G401 (cell line): ENCODE data around the gene ALDH7A1. TPM values are rescaled to one million over a fixed set of nuclear protein-coding genes. Genes with fewer than 3 reads are reported as not detected.
"Not testable (repeated sequence)": the region's sequence is repeated elsewhere in the genome, so short reads cannot be mapped to it uniquely, and the experiment has no call there.

Experiments used
- DNase-seq: peaks from one replicate; pipeline ENCODE4 v3.0.0-alpha.2; 2015; ENCODE audit warnings: low spot score
- in situ Hi-C: cut with HindIII; loops from 2 replicates; pipeline ENCODE4 v1.10.0; 2016; ENCODE audit warnings: low sequenced_read_pairs, mixed read lengths
- total RNA-seq: library from RNA; depleted of rRNA; stranded (reverse); fragments of >200 nt; shearing (Covaris generic); gene quantifications from 2 replicates; pipeline ENCODE4 v1.2.3, GENCODE V29; 2014

The ALDH7A1 gene
- total RNA-seq, 1 experiment from 2014 or later, result 146 TPM

GRCh38 chr5:126542441-126542840 lies 52.6 kb downstream of the ALDH7A1 start:
- DNase-seq, result no peak
- in situ Hi-C loops, result loop anchor here (25.0 kb wide), 1 partner anchor 180 kb away; no protein-coding TSS in a partner anchor

GRCh38 chr5:126540631-126541030 lies 54.4 kb downstream of the ALDH7A1 start:
- DNase-seq, result no peak
- in situ Hi-C loops, result loop anchor here (25.0 kb wide), 1 partner anchor 178 kb away; no protein-coding TSS in a partner anchor

- in situ Hi-C loops, result loop anchor here (25.0 kb wide), 1 partner anchor 176 kb away; no protein-coding TSS in a partner anchor
- DNase-seq, result no peak
Measured at GRCh38 chr5:126538579-126538978, 56.4 kb downstream of the ALDH7A1 start.

GRCh38 chr5:126536874-126537273 lies 58.1 kb downstream of the ALDH7A1 start:
- in situ Hi-C loops, result loop anchor here (25.0 kb wide), 1 partner anchor 175 kb away; no protein-coding TSS in a partner anchor
- DNase-seq, result no peak

- in situ Hi-C loops, result loop anchor here (25.0 kb wide), 1 partner anchor 174 kb away; no protein-coding TSS in a partner anchor
Measured at GRCh38 chr5:126535856-126536545, 59.0 kb downstream of the ALDH7A1 start.

GRCh38 chr5:126534553-126534952 lies 60.5 kb downstream of the ALDH7A1 start:
- no peak for DNase-seq
- in situ Hi-C loops, result loop anchor here (25.0 kb wide), 1 partner anchor 172 kb away; no protein-coding TSS in a partner anchor

More at GRCh38 chr5:126535856-126536545, 59.0 kb downstream of the ALDH7A1 start:
- DNase-seq, result no peak

- peak; percentile 36 for DNase-seq
- in situ Hi-C loops, result loop anchor here (25.0 kb wide), 1 partner anchor 169 kb away; no protein-coding TSS in a partner anchor
Measured at GRCh38 chr5:126531543-126532120, 63.4 kb downstream of the ALDH7A1 start.

GRCh38 chr5:126527892-126528291 lies 67.1 kb downstream of the ALDH7A1 start:
- in situ Hi-C loops, result loop anchor here (25.0 kb wide), 1 partner anchor 166 kb away; no protein-coding TSS in a partner anchor
- DNase-seq, result no peak

GRCh38 chr5:126527158-126527557 lies 67.9 kb downstream of the ALDH7A1 start:
- in situ Hi-C loops, result loop anchor here (25.0 kb wide), 1 partner anchor 165 kb away; no protein-coding TSS in a partner anchor
- DNase-seq, result no peak

GRCh38 chr5:126526493-126526892 lies 68.5 kb downstream of the ALDH7A1 start:
- no peak for DNase-seq
- in situ Hi-C loops, result loop anchor here (25.0 kb wide), 1 partner anchor 164 kb away; no protein-coding TSS in a partner anchor

GRCh38 chr5:126525630-126526245 lies 69.3 kb downstream of the ALDH7A1 start:
- no peak for DNase-seq
- in situ Hi-C loops, result loop anchor here (25.0 kb wide), 1 partner anchor 163 kb away; no protein-coding TSS in a partner anchor

- in situ Hi-C loops, result no loop called here
- DNase-seq, result no peak
Measured at GRCh38 chr5:126523818-126524510, 71.1 kb downstream of the ALDH7A1 start.

GRCh38 chr5:126521130-126521529 lies 73.9 kb downstream of the ALDH7A1 start:
- DNase-seq, result no peak
- in situ Hi-C loops, result no loop called here

- DNase-seq, result no peak
- in situ Hi-C loops, result no loop called here
Measured at GRCh38 chr5:126520593-126520953, 74.4 kb downstream of the ALDH7A1 start.

GRCh38 chr5:126519637-126520592 lies 75.1 kb downstream of the ALDH7A1 start:
- in situ Hi-C loops, result no loop called here
- DNase-seq, result peak; percentile 53

GRCh38 chr5:126519223-126519622 lies 75.8 kb downstream of the ALDH7A1 start:
- in situ Hi-C loops, DNase-seq: not testable (repeated sequence)

- no peak for DNase-seq
- in situ Hi-C loops, result no loop called here
Measured at GRCh38 chr5:126516852-126517251, 78.2 kb downstream of the ALDH7A1 start.

- DNase-seq, result no peak
- in situ Hi-C loops, result no loop called here
Measured at GRCh38 chr5:126516133-126516532, 78.9 kb downstream of the ALDH7A1 start.
